ENCODE measurements around the gene GRK2.

Gene GRK2

DNA sequence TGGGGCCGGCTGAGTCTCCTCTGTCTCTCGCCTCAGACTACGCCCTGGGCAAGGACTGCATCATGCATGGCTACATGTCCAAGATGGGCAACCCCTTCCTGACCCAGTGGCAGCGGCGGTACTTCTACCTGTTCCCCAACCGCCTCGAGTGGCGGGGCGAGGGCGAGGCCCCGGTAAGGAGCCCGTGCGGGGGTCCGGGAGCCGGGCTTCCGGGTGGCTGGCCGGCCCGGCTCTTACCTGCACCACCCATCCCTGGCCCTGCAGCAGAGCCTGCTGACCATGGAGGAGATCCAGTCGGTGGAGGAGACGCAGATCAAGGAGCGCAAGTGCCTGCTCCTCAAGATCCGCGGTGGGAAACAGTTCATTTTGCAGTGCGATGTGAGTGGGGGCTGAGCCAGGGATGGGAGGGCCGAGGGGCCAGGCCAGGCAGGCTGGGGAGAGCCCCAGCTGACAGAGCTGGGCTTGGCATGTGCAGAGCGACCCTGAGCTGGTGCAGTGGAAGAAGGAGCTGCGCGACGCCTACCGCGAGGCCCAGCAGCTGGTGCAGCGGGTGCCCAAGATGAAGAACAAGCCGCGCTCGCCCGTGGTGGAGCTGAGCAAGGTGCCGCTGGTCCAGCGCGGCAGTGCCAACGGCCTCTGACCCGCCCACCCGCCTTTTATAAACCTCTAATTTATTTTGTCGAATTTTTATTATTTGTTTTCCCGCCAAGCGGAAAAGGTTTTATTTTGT lies 18.7 kb downstream of the GRK2 start:
- H3K4me3 ChIP-seq (ENCODE audit: low read depth, low read length) = no peak overlapping the region
- no peak for DNase-seq (ENCODE audit: low read depth)
- TF ChIP-seq, protein P1, sequence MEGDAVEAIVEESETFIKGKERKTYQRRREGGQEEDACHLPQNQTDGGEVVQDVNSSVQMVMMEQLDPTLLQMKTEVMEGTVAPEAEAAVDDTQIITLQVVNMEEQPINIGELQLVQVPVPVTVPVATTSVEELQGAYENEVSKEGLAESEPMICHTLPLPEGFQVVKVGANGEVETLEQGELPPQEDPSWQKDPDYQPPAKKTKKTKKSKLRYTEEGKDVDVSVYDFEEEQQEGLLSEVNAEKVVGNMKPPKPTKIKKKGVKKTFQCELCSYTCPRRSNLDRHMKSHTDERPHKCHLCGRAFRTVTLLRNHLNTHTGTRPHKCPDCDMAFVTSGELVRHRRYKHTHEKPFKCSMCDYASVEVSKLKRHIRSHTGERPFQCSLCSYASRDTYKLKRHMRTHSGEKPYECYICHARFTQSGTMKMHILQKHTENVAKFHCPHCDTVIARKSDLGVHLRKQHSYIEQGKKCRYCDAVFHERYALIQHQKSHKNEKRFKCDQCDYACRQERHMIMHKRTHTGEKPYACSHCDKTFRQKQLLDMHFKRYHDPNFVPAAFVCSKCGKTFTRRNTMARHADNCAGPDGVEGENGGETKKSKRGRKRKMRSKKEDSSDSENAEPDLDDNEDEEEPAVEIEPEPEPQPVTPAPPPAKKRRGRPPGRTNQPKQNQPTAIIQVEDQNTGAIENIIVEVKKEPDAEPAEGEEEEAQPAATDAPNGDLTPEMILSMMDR (IDR thresholded peaks at IDR 0.05; ENCODE audit: control insufficient read depth, extremely low read depth, insufficient read depth) = no peak

DNA sequence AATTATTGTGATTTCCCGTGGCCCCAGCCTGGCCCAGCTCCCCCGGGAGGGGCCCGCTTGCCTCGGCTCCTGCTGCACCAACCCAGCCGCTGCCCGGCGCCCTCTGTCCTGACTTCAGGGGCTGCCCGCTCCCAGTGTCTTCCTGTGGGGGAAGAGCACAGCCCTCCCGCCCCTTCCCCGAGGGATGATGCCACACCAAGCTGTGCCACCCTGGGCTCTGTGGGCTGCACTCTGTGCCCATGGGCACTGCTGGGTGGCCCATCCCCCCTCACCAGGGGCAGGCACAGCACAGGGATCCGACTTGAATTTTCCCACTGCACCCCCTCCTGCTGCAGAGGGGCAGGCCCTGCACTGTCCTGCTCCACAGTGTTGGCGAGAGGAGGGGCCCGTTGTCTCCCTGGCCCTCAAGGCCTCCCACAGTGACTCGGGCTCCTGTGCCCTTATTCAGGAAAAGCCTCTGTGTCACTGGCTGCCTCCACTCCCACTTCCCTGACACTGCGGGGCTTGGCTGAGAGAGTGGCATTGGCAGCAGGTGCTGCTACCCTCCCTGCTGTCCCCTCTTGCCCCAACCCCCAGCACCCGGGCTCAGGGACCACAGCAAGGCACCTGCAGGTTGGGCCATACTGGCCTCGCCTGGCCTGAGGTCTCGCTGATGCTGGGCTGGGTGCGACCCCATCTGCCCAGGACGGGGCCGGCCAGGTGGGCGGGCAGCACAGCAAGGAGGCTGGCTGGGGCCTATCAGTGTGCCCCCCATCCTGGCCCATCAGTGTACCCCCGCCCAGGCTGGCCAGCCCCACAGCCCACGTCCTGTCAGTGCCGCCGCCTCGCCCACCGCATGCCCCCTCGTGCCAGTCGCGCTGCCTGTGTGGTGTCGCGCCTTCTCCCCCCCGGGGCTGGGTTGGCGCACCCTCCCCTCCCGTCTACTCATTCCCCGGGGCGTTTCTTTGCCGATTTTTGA lies 19.5 kb downstream of the GRK2 start:
- TF ChIP-seq, protein P1 (IDR thresholded peaks at IDR 0.05; ENCODE audit: control insufficient read depth, extremely low read depth, insufficient read depth) = no peak
- no peak overlapping the region for H3K4me3 ChIP-seq (ENCODE audit: low read depth, low read length)
- DNase-seq (ENCODE audit: low read depth) = no peak

DNA sequence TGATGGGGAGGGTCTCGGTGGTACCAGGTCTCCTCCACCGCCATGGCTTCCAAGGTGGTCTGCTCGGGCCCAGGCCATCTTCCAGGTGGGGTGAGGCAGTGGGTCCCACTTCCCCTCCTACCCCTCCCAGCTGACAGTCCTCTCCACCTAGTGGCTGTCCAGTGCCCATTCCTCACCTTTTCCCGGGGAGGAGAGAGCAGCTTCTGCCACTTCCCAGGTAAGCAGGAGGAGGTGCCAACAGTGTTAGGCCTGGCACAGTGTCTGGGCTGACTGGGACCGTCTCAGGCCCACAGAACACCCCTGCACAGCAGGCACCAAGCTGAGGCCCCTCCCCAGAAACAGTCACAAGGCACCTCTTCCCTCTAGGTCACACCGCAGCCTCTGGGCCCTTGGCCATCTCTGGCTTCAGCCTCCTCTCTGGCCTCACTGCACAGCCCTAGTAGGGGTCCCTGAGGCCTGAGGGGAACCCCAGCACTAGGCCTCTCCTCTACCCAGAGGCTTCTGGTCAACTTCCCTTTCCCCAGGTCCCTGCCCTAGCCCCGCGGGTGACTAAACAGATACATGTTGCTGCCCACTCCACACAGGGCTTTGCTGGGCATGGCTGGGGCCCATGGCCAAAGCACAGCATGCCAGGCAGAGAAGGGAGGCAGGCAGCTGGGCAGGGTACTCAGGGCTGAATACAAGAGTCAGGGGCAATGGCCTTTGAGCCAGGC lies 20.5 kb downstream of the GRK2 start:
- H3K4me3 ChIP-seq (ENCODE audit: low read depth, low read length) = no peak overlapping the region
- TF ChIP-seq, protein P1 (IDR thresholded peaks at IDR 0.05; ENCODE audit: control insufficient read depth, extremely low read depth, insufficient read depth) = peak; percentile 15; the same call in 1 of the 2 replicates
- DNase-seq (ENCODE audit: low read depth) = no peak

DNA sequence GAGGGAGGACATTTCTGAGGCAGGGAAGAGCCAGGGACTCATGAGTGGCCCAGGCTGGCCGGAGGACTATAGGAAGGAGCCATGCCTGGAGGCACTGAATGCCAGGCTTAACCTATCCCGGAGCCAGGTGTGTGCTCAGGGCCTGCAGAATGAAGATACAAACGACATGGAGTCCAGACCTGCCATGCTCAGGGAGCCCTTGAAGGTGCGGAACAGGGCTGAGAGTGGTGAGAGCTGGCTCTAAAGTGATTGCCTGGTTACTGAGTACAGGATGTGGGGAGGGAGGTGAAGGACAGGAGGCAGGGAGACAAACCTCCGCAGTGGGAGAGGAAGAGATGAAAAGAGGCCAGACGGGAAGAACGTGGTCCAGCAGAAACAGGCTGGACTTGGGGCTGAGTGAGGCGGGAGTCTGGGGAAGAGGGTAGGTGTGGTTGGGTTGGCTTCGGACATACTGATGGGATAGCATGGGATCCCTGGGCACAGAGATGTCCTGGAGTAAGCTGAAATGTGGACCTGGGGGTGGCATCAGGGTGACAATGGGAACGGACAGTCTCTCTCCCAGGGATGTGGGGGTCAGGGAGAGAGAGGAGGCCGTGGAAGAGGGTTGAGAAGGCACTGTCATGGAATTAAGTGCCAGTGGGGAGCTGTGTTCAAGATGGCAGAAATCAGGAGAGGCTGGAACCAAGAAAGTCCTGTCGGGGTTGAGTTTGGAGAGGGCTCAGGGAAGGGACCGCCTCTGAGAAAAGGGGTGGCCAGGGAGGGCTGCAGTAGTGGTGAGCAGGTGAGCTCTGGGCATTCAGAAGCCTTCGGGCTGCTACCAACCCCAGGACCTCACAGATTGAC lies 21.3 kb downstream of the GRK2 start:
- H3K4me3 ChIP-seq (ENCODE audit: low read depth, low read length) = peak overlapping the region; percentile 78
- DNase-seq (ENCODE audit: low read depth) = no peak
- TF ChIP-seq, protein P1 (IDR thresholded peaks at IDR 0.05; ENCODE audit: control insufficient read depth, extremely low read depth, insufficient read depth) = no peak

DNA sequence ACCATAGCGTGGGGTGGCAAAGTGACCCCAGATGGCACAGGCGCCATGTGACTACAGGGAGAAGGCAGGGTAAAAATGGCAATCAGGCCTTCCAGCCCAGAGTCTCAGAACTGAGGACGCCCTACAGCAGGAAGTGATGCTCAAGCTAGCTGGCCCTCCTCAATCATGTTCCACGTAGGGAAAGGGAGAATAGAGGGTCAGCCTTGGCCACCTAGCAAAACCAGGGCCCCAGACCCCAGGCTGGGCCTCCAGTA lies 21.9 kb downstream of the GRK2 start:
- TF ChIP-seq, protein P1 (IDR thresholded peaks at IDR 0.05; ENCODE audit: control insufficient read depth, extremely low read depth, insufficient read depth) = no peak
- H3K4me3 ChIP-seq (ENCODE audit: low read depth, low read length) = peak overlapping the region; percentile 78
- DNase-seq (ENCODE audit: low read depth) = no peak

Measured in LNCaP clone FGC (cell line).